Stimulated activated CD8-positive, alpha-beta memory T cell treated with anti-CD3 and anti-CD28 coated beads, Interleukin-15, amount 100 ng/mL, for 24 hours (primary cell): ENCODE results near the gene BORCS8.
"Not testable (repeated sequence)": the region's sequence is repeated elsewhere in the genome, so short reads cannot be mapped to it uniquely, and the experiment has no call there.

ENCODE experiments used
- DNase-seq: peaks from one replicate; pipeline ENCODE4 v3.0.0-alpha.2; 2020; ENCODE audit warnings: low read depth

BORCS8 gene

DNA sequence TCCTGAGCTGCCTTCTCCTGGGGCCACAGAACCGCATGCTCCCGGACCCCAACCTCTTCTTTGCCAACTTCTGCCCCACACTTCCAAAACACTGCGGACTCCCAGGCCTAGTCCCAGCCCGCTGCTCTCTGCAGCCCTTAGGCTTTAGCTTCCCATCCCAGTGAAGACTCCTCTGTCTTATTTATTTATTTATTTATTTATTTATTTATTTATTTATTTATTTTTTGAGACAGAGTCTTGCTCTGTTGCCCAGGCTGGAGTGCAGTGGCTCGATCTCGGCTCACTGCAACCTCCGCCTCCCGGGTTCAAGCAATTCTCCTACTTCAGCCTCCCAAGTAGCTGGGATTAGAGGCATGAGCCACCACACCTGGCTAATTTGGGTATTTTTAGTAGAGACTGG lies 43.4 kb downstream of the BORCS8 start:
- not testable (repeated sequence) for DNase-seq

DNA sequence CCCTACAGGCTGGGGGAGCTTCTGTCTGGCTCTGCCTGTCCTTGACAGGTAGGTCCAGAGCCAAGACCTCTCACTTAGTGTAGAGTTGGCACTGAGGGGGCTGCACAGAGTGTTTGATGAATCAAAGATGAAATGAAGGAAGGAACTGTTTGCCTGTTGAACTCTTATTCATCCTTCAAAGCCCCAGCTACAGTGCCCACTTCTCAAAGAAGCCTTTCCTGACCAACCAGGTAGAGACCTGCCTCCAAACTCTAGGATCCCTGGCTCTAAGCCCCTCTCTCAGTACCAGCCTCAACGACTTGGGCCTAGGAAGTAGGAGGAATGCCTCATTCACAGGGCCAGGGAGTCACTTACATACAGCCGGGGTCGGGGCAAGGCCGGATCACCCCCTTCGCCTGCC lies 44.6 kb downstream of the BORCS8 start:
- DNase-seq: no peak

DNA sequence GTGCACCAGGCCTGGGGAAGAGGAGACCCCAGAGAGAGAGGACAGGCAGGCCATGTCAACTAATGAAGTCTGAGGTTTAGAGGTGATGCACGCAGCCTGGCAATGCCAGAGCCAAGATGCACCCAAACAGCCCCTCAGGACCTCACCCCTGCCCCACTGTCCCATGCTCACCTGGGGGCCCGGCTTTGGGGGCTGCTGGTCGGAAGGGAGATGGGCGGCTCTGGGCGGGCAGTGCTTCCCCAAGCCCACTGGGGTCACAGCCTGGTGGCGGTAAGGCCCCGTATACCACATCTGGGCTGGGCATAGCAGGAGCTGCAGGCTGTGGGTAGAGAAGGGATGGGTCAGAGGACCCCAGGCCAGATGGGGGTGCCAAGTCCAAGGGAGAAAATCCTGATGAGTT lies 45.1 kb downstream of the BORCS8 start:
- no peak for DNase-seq

DNA sequence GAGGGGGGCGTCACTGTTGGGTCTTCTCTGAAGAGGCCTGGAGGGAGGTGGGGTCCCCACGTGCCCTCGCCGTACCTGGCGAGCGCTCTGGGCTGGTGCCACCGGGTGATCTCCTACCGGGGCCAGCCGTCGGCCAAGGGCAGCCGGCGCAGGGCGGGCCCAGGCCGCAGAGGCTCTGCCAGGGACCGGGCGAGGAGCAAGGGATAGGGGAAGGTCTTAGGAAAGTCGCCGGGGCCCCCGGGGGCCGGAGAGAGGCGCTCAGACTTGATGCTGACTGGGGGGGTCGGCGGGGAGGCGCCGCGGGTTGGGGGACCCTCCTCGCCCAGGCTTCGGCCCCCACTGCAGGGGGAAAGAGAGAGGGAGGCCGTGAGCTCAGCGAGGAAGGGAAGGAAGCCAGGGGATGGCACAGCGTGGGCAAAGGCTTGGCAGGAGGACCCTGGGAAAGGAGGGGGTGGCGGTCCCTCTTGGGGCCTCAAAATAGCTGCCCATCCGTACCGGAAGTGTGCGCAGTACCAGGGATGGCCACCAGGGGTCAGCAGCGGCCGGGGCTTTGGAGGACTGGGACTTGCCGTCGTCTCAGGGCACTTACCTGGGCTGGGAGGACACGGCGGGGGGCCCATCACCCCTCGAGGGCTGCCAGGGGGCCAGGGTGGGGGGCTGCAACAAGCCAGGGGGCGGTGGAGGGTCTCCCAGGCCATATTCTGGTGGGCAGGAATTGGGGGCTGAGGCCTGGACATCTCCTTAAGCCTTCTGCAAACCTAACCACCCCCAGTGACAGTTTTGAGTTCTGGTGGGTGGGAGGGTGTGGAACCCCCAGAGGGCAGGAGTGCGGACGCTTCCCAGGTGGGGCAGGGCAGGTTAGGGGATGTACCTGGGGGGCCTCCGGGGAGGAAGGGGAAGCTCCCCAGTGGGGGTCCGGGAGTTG lies 46.0 kb downstream of the BORCS8 start:
- peak; percentile 93 for DNase-seq

DNA sequence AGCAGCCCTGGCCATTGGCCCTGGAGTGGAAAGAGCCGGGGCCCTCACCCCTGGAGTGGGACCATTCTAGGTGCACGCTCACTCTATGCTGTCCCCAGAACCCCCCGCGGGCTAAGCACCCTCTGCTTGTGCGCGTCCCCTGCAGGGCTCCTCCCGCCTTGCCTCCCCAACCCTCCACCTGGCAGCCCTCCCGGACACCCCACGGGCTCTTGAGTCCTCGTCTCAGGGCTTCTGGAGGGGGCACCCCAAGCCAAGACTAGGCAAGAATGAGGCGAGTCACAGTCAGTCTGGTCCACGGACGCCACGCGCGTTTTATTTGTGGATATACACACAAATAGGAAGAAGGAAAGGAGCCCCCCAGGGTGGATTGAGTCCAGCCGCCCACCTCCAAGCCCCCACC lies 46.7 kb downstream of the BORCS8 start:
- DNase-seq: no peak

DNA sequence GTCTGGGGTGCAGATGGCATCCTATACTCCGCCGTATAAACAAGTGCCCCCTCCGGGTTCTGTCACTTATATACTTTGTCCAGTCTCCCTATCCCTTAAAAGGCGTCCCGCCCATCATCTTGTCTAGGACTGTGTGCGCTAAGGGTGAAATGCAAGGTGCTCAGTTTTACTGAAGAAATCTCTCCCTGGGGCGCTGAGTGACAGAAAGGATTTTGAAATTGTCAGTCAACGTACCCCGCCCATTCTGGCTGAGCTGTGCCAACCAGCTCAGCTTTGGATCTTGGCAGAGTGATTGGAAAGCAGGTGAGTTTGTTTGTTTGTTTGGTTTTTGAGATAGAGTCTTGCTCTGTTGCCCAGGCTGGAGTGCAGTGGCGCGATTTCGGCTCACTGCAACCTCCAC lies 49.6 kb downstream of the BORCS8 start:
- DNase-seq: no peak

DNA sequence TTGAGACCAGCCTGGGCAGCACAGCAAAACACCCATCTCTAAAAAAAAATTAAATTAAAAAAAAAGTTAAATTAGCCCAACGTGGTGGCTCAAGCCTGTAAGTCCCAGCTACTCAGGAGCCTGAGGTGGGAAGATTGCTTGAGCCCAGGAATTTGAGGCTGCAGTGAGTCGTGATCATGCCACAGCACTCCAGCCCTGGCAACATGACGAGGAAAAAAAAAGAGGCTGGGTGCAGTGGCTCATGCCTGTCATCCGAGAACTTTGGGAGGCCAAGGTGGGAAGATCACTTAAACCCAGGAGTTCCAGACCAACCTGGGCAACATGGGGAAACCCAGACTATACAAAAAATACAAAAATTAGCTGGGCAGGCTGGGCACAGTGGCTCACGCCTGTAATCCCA lies 51.5 kb downstream of the BORCS8 start:
- DNase-seq: no peak

DNA sequence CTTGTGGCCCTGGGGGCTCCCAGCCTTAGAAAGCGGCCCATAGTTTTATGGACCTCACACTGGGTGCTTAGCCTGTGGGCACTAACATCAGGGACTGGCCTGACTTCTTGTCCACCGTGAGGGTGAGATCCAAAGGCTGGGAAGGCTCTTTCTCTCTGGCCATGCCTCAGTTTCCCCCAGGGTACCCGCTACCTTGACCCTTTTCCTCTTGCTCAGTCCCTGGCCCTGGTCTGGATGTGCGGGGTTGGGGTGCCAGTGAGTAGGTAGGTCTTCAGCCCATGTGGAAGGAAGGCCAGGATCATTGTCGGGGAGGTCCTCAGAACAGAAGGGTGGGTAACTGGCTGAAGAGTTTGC lies 52.1 kb downstream of the BORCS8 start:
- no peak for DNase-seq

DNA sequence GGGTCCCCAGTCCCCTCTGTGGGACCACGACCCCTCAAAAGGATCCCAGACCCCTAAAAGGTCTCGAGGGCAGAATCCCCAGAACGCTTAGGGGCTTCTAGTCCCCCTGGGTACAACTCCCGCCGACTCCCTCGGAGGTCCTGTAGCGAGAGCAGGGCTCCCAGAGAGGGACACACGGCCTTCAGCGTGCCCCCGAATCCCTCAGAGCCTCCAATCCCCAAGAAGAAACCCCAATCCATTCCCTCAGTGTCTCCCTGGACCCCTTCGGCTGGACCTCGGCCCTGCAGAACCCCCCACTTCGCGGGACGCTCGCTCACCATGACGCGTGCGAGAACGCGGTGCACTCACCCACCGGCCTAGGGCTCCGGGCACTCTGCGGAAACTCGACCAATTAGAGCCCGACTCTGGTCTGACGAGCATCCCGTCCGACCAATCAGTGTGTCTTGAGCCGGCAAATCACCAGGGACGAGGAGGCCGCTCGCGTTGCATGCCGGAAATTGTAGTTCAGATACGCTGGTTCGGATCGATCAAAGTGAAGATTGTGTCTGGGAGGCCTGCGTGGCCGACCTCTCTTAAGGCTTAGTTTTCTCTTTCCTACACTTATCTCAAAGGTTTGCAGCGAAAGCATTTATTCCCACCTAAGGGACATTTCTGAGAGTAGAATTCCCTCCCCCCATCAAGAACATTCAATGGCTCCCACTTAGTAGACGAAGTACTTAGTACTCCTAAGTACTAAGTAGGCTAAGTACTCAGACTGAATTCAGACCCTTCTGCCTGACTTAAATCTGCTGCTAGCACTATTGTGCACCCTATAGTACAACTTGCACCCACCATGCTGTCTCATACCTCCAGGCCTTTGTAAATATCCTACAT lies 53.6 kb downstream of the BORCS8 start, which contains the start of gene TMEM161A:
Gene TMEM161A, minus strand, starts transcription at position 370 of the 873 bp plus-strand sequence. Its CDS starts 50 bp downstream, at position 320.
- DNase-seq: peak; percentile 87

DNA sequence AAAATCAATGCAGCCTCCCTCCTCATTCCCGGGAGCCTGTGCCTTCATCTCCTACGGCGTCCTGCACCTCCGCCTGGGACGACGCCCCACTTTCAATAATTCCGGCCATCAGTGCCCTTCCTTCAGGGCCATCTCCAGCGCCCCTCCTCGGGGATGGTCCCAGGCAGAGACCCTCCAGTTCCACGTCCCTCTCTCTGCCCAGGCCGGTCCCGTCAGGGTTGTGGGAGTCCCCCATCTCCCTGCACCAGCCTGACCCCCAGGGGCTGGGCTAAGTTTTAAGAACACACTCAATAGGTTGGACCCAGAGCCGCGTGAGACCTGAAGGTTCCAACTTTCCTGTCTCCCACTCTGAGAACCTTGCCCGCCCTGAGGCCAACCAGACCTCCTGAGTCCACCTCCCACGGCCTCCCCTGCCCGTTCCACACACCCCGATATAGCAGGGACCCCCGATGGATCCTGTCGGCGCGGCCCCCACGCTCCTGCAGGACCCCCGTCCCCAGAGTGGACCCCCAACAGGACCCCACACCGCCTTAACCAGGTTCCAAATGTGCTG lies 54.3 kb downstream of the BORCS8 start:
- no peak for DNase-seq

DNA sequence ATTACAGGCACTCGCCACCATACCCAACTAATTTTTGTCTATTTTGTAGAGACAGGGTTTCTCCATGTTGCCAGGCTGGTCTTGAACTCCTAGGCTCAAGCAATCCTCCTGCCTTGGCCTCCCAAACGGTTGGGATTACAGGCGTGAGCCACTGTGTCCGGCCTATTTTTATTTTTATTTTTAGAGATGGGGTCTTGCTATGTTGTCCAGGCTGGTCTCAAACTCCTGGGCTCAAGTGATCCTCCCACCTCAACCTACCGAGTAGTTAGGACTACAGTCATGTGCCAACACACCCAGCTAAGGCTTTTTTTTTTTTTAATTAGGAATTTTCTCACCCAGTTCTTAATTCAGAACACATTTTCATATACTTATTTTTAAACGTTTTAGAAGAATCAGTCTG lies 56.2 kb downstream of the BORCS8 start:
- not testable (repeated sequence) for DNase-seq

DNA sequence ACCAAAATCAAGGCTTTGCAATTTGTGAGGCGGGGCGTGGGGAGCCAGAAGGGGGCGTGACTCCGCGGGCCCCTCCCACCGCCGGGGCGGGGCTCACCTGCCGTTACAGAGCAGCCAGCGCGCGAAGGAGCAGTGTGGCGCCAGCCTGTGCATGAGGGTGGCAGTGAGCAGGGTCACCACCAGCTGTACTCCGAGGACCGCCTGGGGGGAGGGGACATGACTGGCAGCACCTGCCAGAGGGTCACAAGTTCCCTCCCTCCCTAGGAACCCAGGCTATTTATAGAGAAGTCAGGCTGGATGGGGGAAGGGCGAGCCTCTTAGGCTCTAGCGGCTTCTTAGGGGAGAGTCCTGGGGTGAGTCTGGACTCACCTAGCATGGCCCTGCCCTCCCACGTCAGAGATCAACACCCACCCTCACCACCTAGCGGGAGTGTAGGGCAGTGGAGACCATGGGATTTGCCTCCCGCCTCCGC lies 57.2 kb downstream of the BORCS8 start:
- DNase-seq: peak; percentile 21

DNA sequence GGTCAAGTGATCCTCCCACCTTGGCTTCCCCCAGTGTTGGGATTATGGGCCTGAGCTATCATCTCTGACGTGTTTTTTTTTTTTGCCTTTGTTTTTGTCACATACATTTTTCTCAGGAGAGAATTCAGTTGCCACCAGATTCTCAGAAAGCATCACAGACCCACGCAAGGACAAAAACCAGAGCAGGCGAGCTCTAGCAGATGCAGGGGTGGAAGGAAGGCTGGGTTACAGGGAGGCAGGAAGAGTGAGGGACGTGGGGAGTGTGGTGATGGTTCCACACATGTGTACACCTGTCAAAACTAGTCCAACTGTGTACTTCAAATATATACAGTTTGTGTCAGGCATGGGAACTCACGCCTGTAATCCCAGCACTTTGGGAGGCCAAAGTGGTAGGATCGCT lies 58.0 kb downstream of the BORCS8 start:
- no peak for DNase-seq

DNA sequence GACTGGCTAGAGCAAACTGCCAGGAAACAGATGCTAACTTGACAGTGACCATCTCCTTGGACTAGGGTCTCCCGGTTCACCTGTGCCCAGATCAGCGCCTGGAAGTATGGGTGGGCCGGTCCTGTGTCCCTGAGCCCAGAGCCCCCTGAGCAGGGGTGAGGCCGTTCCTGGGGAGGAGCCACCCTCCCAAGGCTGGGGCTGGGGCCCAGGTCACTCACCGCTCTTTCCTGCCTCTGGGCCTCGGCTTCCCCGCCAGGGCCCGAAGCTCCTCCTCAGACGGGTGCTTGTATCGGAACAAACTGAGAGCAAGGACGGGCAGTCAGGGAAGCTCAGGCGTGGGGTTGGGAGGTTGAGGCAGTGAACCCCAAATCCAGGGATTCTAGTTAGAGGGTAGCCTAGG lies 59.0 kb downstream of the BORCS8 start:
- no peak for DNase-seq

DNA sequence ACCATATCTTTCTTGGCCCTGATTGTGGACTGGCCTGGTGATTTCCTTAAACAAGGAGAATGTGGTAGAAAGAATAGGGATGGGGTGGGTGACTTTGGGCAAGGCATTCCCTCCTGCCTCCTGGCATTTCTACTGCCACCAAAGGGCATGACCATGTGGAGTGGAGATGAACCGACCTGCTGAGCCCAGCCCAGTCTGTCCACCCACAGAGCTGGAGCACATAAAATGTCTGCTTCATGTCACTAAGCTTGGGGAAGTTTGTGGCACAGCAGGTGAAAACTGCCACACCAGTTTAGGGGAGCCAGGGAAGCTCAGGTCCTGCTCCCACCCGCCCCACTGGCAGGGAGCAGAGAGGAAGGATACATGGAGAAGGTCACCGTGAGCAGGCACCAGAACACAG lies 60.0 kb downstream of the BORCS8 start:
- DNase-seq: no peak
